SK-N-SH (cell line): ENCODE measurements around the gene RIMS3. TPM values are rescaled to one million over a fixed set of nuclear protein-coding genes. Genes with fewer than 3 reads are reported as not detected.

Experiments
- CTCF ChIA-PET: fragments of 300-600, 350-600 bp; formaldehyde crosslinking; extraction: SDS; loops from one replicate; lab custom pipeline; 2021; lab: Yijun Ruan, JAX
- POLR2A ChIA-PET: fragments of 350-600 bp; sonication (Branson Sonifier 250); formaldehyde crosslinking; extraction: SDS; loops from one replicate; lab custom pipeline; 2020; ENCODE audit warnings: antibody characterized with exemption, inconsistent platforms; lab: Yijun Ruan, JAX
- DNase-seq: peaks from one replicate; pipeline ENCODE4 v3.0.0; 2012
- H2AFZ ChIP-seq: fragments of 200-600 bp; sonication (generic); 2 replicates; pipeline ENCODE4 v1.8.1; 2016; ENCODE audit warnings: antibody characterized with exemption, mild to moderate bottlenecking, low read depth
- H3F3A ChIP-seq: fragments of 200-600 bp; sonication (generic); replicated peaks from 2 replicates; pipeline ENCODE3; 2016; ENCODE audit warnings: antibody characterized with exemption, mild to moderate bottlenecking; ENCODE audit not compliant: insufficient read depth
- H3K27ac ChIP-seq, 2 experiments: fragments of 200-500 bp in 1 of 2; fragments of 200-600 bp in 1 of 2; sonication (Bioruptor generic) in 1 of 2; sonication (generic), shearing (Covaris generic) in 1 of 2; 2 replicates each; pipeline versions ENCODE4 v1.5.1 to v1.6.1; 2014 to 2016; ENCODE audit warnings: low read depth in 2 of 2, inconsistent platforms in 1 of 2, low read length in 1 of 2, mild to moderate bottlenecking in 1 of 2, mixed read lengths in 1 of 2
- H3K27me3 ChIP-seq: fragments of 200-600 bp; sonication (generic), shearing (Covaris generic); 2 replicates; pipeline ENCODE4 v1.6.1; 2016; ENCODE audit warnings: mixed run types; ENCODE audit not compliant: insufficient read depth
- H3K36me3 ChIP-seq, 2 experiments: fragments of 200-500 bp in 1 of 2; fragments of 200-600 bp in 1 of 2; sonication (Bioruptor generic) in 1 of 2; sonication (generic) in 1 of 2; replicated peaks in 1 of 2; 2 replicates each; pipeline versions ENCODE3 to v1.5.1; 2014 to 2016; ENCODE audit warnings: low read length in 1 of 2, mild to moderate bottlenecking in 1 of 2; ENCODE audit not compliant: insufficient read depth in 2 of 2, control insufficient read depth in 1 of 2
- H3K4me1 ChIP-seq, 2 experiments: fragments of 200-500 bp in 1 of 2; fragments of 200-600 bp in 1 of 2; sonication (Bioruptor generic) in 1 of 2; sonication (generic), shearing (Covaris generic) in 1 of 2; 2 replicates each; pipeline versions ENCODE4 v1.5.1 to v1.6.1; 2014 to 2016; ENCODE audit warnings: low read depth in 1 of 2, low read length in 1 of 2, mixed run types in 1 of 2; ENCODE audit not compliant: insufficient read depth in 2 of 2, control insufficient read depth in 1 of 2
- H3K4me2 ChIP-seq: fragments of 200-600 bp; sonication (generic), shearing (Covaris generic); 2 replicates; pipeline ENCODE4 v1.6.1; 2017; ENCODE audit warnings: mixed run types
- H3K4me3 ChIP-seq, 2 experiments: fragments of 200-500 bp in 1 of 2; fragments of 200-600 bp in 1 of 2; sonication (Bioruptor generic) in 1 of 2; sonication (generic), shearing (Covaris generic) in 1 of 2; 2 replicates each; pipeline versions ENCODE4 v1.5.1 to v1.8.1; 2014 to 2016; ENCODE audit warnings: low read depth in 2 of 2, inconsistent platforms in 1 of 2, low read length in 1 of 2, mild to moderate bottlenecking in 1 of 2, mixed read lengths in 1 of 2, moderate library complexity in 1 of 2
- H3K79me2 ChIP-seq: fragments of 200-600 bp; sonication (generic); 2 replicates; pipeline ENCODE4 v1.8.1; 2017; ENCODE audit warnings: mild to moderate bottlenecking; ENCODE audit not compliant: insufficient read depth
- H3K9ac ChIP-seq: fragments of 200-600 bp; sonication (generic); 2 replicates; pipeline ENCODE4 v1.6.1; 2017; ENCODE audit warnings: mixed run types
- H3K9me2 ChIP-seq: fragments of 200-600 bp; sonication (generic); 2 replicates; pipeline ENCODE4 v1.6.1; 2017; ENCODE audit warnings: mixed run types
- H3K9me3 ChIP-seq: fragments of 200-600 bp; sonication (generic); 2 replicates; pipeline ENCODE4 v1.6.1; 2017; ENCODE audit warnings: mixed run types, mild to moderate bottlenecking, moderate library complexity
- H4K20me1 ChIP-seq: fragments of 200-600 bp; sonication (generic); 2 replicates; pipeline ENCODE4 v1.6.1; 2017; ENCODE audit warnings: mild to moderate bottlenecking, mixed run types; ENCODE audit not compliant: insufficient read depth
- EP300 ChIP-seq, 2 experiments: IDR thresholded peaks; 2 replicates each; pipeline versions ENCODE4 v1.4.0 to v1.6.1; 2012; ENCODE audit warnings: borderline replicate concordance in 1 of 2, low read depth in 1 of 2, low read length in 1 of 2
- EZH2phosphoT487 ChIP-seq: fragments of 200-600 bp; sonication (generic); IDR thresholded peaks from 2 replicates; pipeline ENCODE4 v1.6.1; 2017; ENCODE audit warnings: low read depth, mixed run types, mild to moderate bottlenecking, antibody characterized with exemption, moderate library complexity, borderline replicate concordance
- FOSL2 ChIP-seq: IDR thresholded peaks from 2 replicates; pipeline ENCODE4 v1.4.0; 2012; ENCODE audit warnings: low read depth, mild to moderate bottlenecking, moderate library complexity, borderline replicate concordance
- MEF2A ChIP-seq: IDR thresholded peaks from 2 replicates; pipeline ENCODE4 v1.4.0; 2012; ENCODE audit warnings: low read depth, borderline replicate concordance
- MXI1 ChIP-seq: IDR thresholded peaks from 2 replicates; pipeline ENCODE4 v1.6.1; 2012; ENCODE audit warnings: mild to moderate bottlenecking, low read depth, low read length, improper control_type of control experiment
- NFIC ChIP-seq: IDR thresholded peaks from 2 replicates; pipeline ENCODE4 v1.4.0; 2012; ENCODE audit warnings: borderline replicate concordance
- NRF1 ChIP-seq: IDR thresholded peaks from 2 replicates; pipeline ENCODE4 v1.6.1; 2012; ENCODE audit warnings: low read depth, mild to moderate bottlenecking, low read length
- RXRA ChIP-seq: IDR thresholded peaks from 2 replicates; pipeline ENCODE4 v1.4.0; 2012; ENCODE audit warnings: low read depth, mild to moderate bottlenecking, borderline replicate concordance
- SMC3 ChIP-seq: IDR thresholded peaks from 2 replicates; pipeline ENCODE4 v1.6.1; 2012; ENCODE audit warnings: low read depth, low read length, improper control_type of control experiment
- USF1 ChIP-seq: IDR thresholded peaks from 2 replicates; pipeline ENCODE4 v1.4.0; 2012; ENCODE audit warnings: low read depth, borderline replicate concordance
- WGBS: methylation state at CpG from one replicate; pipeline ENCODE4 v1.1.6; 2017; ENCODE audit warnings: low lambda C conversion rate; 5-methylcytosine and 5-hydroxymethylcytosine counted together
- polyA plus RNA-seq, 3 experiments: library from polyadenylated mRNA; depleted of rRNA; stranded (reverse); fragments of >200 nt; gene quantifications; 2 replicates each; pipeline ENCODE4 v1.2.3, GENCODE V29; 2012
- TF ChIP-seq, protein P1 (sequence below): IDR thresholded peaks from 2 replicates; pipeline ENCODE4; 2012
- TF ChIP-seq, protein P2 (sequence below): IDR thresholded peaks from 2 replicates; pipeline ENCODE4 v1.4.0; 2012; ENCODE audit warnings: low read depth, borderline replicate concordance

Gene RIMS3
- polyA plus RNA-seq, 1 of the 3 experiments (the other 2 are of a cell fraction) = 1.9 TPM

- TF ChIP-seq SMC3 (no peak), RXRA (no peak), NRF1 (no peak), EZH2phosphoT487 (no peak), MEF2A (no peak), MXI1 (no peak), EP300 (IDR thresholded peaks at IDR 0.05; ENCODE audit: borderline replicate concordance in 1 of 2, low read depth in 1 of 2, low read length in 1 of 2) (no peak), NFIC (no peak), USF1 (no peak), FOSL2 (no peak)
- TF ChIP-seq, protein P1, sequence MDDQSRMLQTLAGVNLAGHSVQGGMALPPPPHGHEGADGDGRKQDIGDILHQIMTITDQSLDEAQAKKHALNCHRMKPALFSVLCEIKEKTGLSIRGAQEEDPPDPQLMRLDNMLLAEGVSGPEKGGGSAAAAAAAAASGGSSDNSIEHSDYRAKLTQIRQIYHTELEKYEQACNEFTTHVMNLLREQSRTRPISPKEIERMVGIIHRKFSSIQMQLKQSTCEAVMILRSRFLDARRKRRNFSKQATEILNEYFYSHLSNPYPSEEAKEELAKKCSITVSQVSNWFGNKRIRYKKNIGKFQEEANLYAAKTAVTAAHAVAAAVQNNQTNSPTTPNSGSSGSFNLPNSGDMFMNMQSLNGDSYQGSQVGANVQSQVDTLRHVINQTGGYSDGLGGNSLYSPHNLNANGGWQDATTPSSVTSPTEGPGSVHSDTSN = no peak
- TF ChIP-seq, protein P2, sequence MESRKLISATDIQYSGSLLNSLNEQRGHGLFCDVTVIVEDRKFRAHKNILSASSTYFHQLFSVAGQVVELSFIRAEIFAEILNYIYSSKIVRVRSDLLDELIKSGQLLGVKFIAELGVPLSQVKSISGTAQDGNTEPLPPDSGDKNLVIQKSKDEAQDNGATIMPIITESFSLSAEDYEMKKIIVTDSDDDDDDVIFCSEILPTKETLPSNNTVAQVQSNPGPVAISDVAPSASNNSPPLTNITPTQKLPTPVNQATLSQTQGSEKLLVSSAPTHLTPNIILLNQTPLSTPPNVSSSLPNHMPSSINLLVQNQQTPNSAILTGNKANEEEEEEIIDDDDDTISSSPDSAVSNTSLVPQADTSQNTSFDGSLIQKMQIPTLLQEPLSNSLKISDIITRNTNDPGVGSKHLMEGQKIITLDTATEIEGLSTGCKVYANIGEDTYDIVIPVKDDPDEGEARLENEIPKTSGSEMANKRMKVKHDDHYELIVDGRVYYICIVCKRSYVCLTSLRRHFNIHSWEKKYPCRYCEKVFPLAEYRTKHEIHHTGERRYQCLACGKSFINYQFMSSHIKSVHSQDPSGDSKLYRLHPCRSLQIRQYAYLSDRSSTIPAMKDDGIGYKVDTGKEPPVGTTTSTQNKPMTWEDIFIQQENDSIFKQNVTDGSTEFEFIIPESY = no peak
- 59% methylated on average over 6 of the region's 6 CpGs for WGBS
- POLR2A ChIA-PET = interaction anchor here (1.0 kb wide), 1 partner anchor 10 kb away, joined by 3 read pairs; no protein-coding TSS in a partner anchor
Measured at GRCh38 chr1:40636777-40637176, 28.7 kb downstream of the RIMS3 start.

More at GRCh38 chr1:40636777-40637176, 28.7 kb downstream of the RIMS3 start:
- H3K27ac ChIP-seq = no peak overlapping the region
- CTCF ChIA-PET = interaction anchor here (1.5 kb wide), 1 partner anchor 32 kb away, joined by 4 read pairs; no protein-coding TSS in a partner anchor
- no peaks in the 10 kb centered on the region for H3K9me2 ChIP-seq
- no peaks in the 10 kb centered on the region for H3F3A ChIP-seq
- no peak overlapping the region for H3K4me3 ChIP-seq
- H3K9me3 ChIP-seq = no peaks in the 10 kb centered on the region
- no peak overlapping the region for H3K4me2 ChIP-seq
- no peaks in the 10 kb centered on the region for H4K20me1 ChIP-seq
- H3K9ac ChIP-seq = no peak overlapping the region
- DNase-seq = peak; percentile 72
- H3K27me3 ChIP-seq = no peaks in the 10 kb centered on the region
- no peaks in the 10 kb centered on the region for H3K79me2 ChIP-seq
- H3K36me3 ChIP-seq = no peaks in the 10 kb centered on the region
- peaks cover 0 to 10% of the 10 kb centered on the region in 2 experiments; a peak in 1 of 4 replicates for H3K4me1 ChIP-seq
- H2AFZ ChIP-seq = no peak overlapping the region
